Measurements from ENCODE around the gene PRPS2. TPM values are rescaled to one million over a fixed set of nuclear protein-coding genes. Genes with fewer than 3 reads are reported as not detected.
A peak's percentile ranks its signal among the peaks of the same experiment; 100 is the strongest.

The PRPS2 gene
- total RNA-seq, 2 donors from 2014 or later: 71.4 to 74.1 TPM

DNA sequence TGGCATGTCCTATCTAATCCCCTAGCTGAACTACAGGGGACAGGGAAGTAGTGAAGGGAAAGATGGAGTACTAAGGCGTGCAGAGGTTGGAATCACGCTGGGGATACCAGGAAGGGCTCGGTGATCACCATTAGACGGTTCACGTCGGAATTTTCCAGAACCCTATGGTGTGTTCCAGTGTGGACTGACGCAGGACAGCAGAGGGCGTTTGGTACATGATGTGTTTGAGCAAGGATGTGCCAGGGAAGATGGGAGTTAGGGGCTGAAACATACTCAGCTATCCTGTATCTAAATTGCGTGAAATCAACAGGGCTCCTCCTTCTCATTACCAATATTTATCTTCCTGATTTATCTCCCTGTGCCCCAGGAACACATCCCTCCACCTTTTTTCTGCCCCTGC, 33.7 kb downstream of the PRPS2 start:
- H3K4me3 Mint-ChIP-seq: no peak overlapping the region
- no peak for DNase-seq
- no peaks in the 10 kb centered on the region for H3K4me1 Mint-ChIP-seq (ENCODE audit: low read depth)
- H3K9me3 Mint-ChIP-seq: no peaks in the 10 kb centered on the region
- H3K27ac Mint-ChIP-seq: no peak overlapping the region
- ATAC-seq (replicated peaks in 1 of 2): no peak
- peaks cover 15% of the 10 kb centered on the region for H3K27me3 Mint-ChIP-seq (ENCODE audit: low read depth)
- H3K36me3 Mint-ChIP-seq (ENCODE audit: insufficient read depth in 2 of 2): peaks cover 2 to 18% of the 10 kb centered on the region in 2 donors

- peaks cover 2 to 14% of the 10 kb centered on the region in 2 donors for H3K36me3 Mint-ChIP-seq (ENCODE audit: insufficient read depth in 2 of 2)
- ATAC-seq (replicated peaks in 1 of 2) (no peak), DNase-seq (no peak)
- H3K9me3 Mint-ChIP-seq: no peaks in the 10 kb centered on the region
- H3K4me1 Mint-ChIP-seq (ENCODE audit: low read depth): no peaks in the 10 kb centered on the region
- H3K27ac Mint-ChIP-seq: no peak overlapping the region
- no peak overlapping the region for H3K4me3 Mint-ChIP-seq
- H3K27me3 Mint-ChIP-seq (ENCODE audit: low read depth): peaks cover 15% of the 10 kb centered on the region
Measured at GRCh38 chrX:12825801-12826200, 34.6 kb downstream of the PRPS2 start.

GRCh38 chrX:12843061-12843667, 52.0 kb downstream of the PRPS2 start:
- Mint-ChIP-seq H3K4me1 (ENCODE audit: low read depth) (peaks cover 12% of the 10 kb centered on the region), H3K27me3 (ENCODE audit: low read depth) (no peaks in the 10 kb centered on the region), H3K9me3 (no peaks in the 10 kb centered on the region), H3K27ac (peak overlapping the region; percentile 79), H3K4me3 (peak overlapping the region; percentile 68 to 69), H3K36me3 (ENCODE audit: insufficient read depth in 2 of 2) (no peaks in the 10 kb centered on the region)
- DNase-seq: no peak
- ATAC-seq (replicated peaks in 1 of 2): peak; percentile 60 to 63

DNA sequence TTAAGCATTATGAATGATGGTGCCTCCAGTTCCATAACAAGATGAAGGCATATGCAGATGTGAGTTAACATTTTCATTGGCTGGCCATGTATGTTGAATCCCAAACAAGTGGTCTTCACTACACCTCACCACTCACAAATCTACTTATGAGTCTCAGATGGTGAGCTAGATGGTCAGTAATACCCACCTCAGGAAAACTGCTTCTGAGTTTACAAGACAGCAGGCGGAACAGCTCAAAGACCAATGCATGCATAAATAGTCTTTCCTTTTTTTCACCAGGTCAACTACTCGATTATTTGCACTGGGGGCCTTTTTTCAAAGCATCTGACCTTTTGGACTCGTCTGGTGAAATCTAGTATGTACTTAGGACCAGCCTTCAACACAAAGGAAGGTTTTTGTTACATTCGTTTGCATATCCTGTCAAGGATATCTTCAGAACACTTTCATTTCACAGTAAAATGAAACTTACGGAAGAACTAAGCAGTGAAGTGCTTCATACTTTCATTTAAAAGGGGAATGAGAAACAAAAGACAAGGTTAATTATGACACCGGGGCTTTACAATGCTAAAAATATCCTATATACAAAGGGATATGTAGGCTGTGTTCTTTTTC, 52.6 kb downstream of the PRPS2 start:
- H3K4me3 Mint-ChIP-seq: peak overlapping the region; percentile 68 to 69
- H3K36me3 Mint-ChIP-seq (ENCODE audit: insufficient read depth in 2 of 2): no peaks in the 10 kb centered on the region
- peak; percentile 51 to 54 for ATAC-seq (replicated peaks in 1 of 2)
- H3K27ac Mint-ChIP-seq: peak overlapping the region; percentile 79
- peaks cover 12% of the 10 kb centered on the region for H3K4me1 Mint-ChIP-seq (ENCODE audit: low read depth)
- no peak for DNase-seq
- H3K27me3 Mint-ChIP-seq (ENCODE audit: low read depth): no peaks in the 10 kb centered on the region
- H3K9me3 Mint-ChIP-seq: no peaks in the 10 kb centered on the region

GRCh38 chrX:12844319-12844718, 53.1 kb downstream of the PRPS2 start:
- Mint-ChIP-seq H3K9me3 (peaks cover 0 to under 1% of the 10 kb centered on the region in 2 donors), H3K4me3 (peak overlapping the region in 1 of 2 donors; percentile 68), H3K4me1 (ENCODE audit: low read depth) (peaks cover 12% of the 10 kb centered on the region), H3K36me3 (ENCODE audit: insufficient read depth in 2 of 2) (no peaks in the 10 kb centered on the region), H3K27ac (peak overlapping the region; percentile 79), H3K27me3 (ENCODE audit: low read depth) (no peaks in the 10 kb centered on the region)
- ATAC-seq (replicated peaks in 1 of 2): peak; percentile 35 to 53
- DNase-seq: no peak

GRCh38 chrX:12865359-12865758, 74.1 kb downstream of the PRPS2 start:
- DNase-seq (no peak), ATAC-seq (replicated peaks in 1 of 2) (no peak)
- H3K4me1 Mint-ChIP-seq (ENCODE audit: low read depth): no peaks in the 10 kb centered on the region
- peaks cover 0 to 3% of the 10 kb centered on the region in 2 donors for H3K9me3 Mint-ChIP-seq
- H3K4me3 Mint-ChIP-seq: no peak overlapping the region
- no peaks in the 10 kb centered on the region for H3K27me3 Mint-ChIP-seq (ENCODE audit: low read depth)
- H3K36me3 Mint-ChIP-seq (ENCODE audit: insufficient read depth in 2 of 2): peaks cover 0 to 4% of the 10 kb centered on the region in 2 donors
- no peak overlapping the region for H3K27ac Mint-ChIP-seq

DNA sequence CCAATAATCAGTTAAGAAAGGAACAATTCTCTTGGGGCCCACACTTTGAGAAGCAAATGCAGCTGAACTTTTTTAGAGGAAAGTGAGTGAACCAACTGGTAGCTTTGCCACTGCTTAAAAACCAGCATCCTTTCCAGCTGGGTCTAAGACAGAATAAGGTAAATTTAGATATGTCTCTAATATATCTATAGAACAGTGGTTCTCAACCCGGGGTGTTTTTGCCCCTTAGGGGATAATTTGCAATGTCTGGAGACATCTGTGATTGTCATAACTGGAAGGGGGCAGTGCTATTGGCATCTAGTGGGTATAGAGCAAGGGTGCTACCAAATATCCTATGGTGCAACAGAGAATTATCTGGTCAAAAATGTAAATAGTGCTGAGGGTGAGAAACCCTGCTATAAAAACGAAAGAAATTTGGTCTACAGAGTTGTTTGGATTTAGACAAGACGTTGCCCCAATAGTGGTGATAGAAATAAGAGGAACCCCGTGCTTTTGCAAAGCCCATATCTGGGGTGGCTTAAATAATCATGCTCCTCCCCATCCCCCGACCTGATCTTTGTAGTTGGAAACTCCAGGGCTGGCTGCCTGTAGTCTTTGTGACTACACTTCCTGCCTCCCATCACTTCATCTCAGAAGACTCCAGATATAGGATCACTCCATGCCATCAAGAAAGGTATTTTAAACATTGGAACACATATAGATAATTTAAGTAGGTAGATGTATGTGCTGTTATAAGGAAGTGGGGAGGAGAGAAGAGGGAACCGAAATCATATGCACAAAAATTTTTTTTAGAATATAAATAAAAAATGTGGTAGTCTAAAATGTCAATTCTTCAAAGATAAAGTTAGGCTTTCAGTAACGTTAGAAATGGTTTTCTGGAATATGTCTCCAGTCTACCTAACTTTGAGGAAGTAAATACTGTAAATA, 75.5 kb downstream of the PRPS2 start, which contains the start of gene TLR7:
Gene TLR7 (plus strand): TSS at position 622 of the 927 bp plus-strand sequence. CDS start 507 bp downstream, outside the sequence.
- H3K9me3 Mint-ChIP-seq: peaks cover 0 to 3% of the 10 kb centered on the region in 2 donors
- no peaks in the 10 kb centered on the region for H3K4me1 Mint-ChIP-seq (ENCODE audit: low read depth)
- no peak for ATAC-seq (replicated peaks in 1 of 2)
- DNase-seq: no peak
- no peak within 1 kb of the TSS for H3K27ac Mint-ChIP-seq
- H3K27me3 Mint-ChIP-seq (ENCODE audit: low read depth): no peaks in the 10 kb centered on the region
- H3K36me3 Mint-ChIP-seq (ENCODE audit: insufficient read depth in 2 of 2): peaks cover 0 to 4% of the 10 kb centered on the region in 2 donors
- no peak within 1 kb of the TSS for H3K4me3 Mint-ChIP-seq

DNA sequence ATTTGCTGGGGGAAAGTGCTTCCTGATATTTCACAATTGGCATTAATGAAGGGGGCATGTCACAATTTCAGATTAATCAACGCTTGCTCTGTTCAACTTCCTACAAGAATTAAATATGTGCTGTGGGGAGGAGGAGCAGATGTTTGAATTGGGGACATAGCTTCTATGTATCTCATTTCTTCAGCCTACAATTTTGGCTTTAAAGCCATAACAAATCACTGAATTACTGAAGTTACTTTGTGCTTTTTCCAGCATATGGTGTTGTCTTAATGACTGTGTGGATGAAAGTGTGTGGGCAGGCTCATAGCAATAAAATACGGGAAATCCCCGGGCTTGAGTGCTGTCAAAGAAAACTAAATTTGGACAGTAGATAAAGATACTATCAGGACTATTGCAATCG, 76.5 kb downstream of the PRPS2 start:
- no peak for ATAC-seq (replicated peaks in 1 of 2)
- DNase-seq: no peak
- Mint-ChIP-seq H3K4me1 (ENCODE audit: low read depth) (no peaks in the 10 kb centered on the region), H3K4me3 (no peak overlapping the region), H3K27ac (no peak overlapping the region), H3K9me3 (peaks cover 0 to 2% of the 10 kb centered on the region in 2 donors), H3K27me3 (ENCODE audit: low read depth) (no peaks in the 10 kb centered on the region), H3K36me3 (ENCODE audit: insufficient read depth in 2 of 2) (peaks cover 0 to 4% of the 10 kb centered on the region in 2 donors)

DNA sequence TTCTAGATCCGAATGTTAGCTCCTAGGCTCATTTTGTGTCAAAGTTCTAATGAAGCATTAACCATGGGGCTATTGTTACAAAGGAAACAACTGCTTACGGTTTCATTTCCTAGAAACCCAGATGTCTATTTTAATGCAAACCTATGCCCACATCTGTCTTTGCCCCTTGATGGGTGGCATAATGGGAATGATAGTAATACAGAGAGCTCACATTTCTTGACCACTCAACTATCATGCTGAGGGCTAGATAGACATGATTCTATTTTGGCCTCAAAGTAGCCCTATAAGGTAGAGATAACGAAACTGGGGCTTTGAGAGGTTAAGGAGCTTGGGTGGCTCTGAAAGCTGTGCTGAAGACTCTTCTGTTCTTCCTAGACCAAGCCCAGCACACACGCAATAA, 77.5 kb downstream of the PRPS2 start:
- Mint-ChIP-seq H3K27me3 (ENCODE audit: low read depth) (no peaks in the 10 kb centered on the region), H3K27ac (no peak overlapping the region), H3K4me1 (ENCODE audit: low read depth) (no peaks in the 10 kb centered on the region), H3K9me3 (no peaks in the 10 kb centered on the region), H3K4me3 (no peak overlapping the region), H3K36me3 (ENCODE audit: insufficient read depth in 2 of 2) (no peaks in the 10 kb centered on the region)
- no peak for DNase-seq
- no peak for ATAC-seq (replicated peaks in 1 of 2)

- Mint-ChIP-seq H3K27me3 (ENCODE audit: low read depth) (no peaks in the 10 kb centered on the region), H3K9me3 (no peaks in the 10 kb centered on the region)
- ATAC-seq (replicated peaks in 1 of 2): no peak
Measured at GRCh38 chrX:12871257-12871656, 80.0 kb downstream of the PRPS2 start.

GRCh38 chrX:12872741-12873140, 81.5 kb downstream of the PRPS2 start:
- H3K27me3 Mint-ChIP-seq (ENCODE audit: low read depth): peaks cover 5% of the 10 kb centered on the region
- DNase-seq: no peak
- H3K36me3 Mint-ChIP-seq (ENCODE audit: insufficient read depth in 2 of 2): no peaks in the 10 kb centered on the region
- H3K27ac Mint-ChIP-seq: no peak overlapping the region
- no peaks in the 10 kb centered on the region for H3K4me1 Mint-ChIP-seq (ENCODE audit: low read depth)
- no peaks in the 10 kb centered on the region for H3K9me3 Mint-ChIP-seq
- ATAC-seq (replicated peaks in 1 of 2): no peak
- no peak overlapping the region for H3K4me3 Mint-ChIP-seq

More at GRCh38 chrX:12871257-12871656, 80.0 kb downstream of the PRPS2 start:
- Mint-ChIP-seq H3K4me3 (no peak overlapping the region), H3K36me3 (ENCODE audit: insufficient read depth in 2 of 2) (no peaks in the 10 kb centered on the region), H3K27ac (no peak overlapping the region), H3K4me1 (ENCODE audit: low read depth) (no peaks in the 10 kb centered on the region)
- DNase-seq: no peak
